Measurements from ENCODE around the gene FBL. TPM values are rescaled to one million over a fixed set of nuclear protein-coding genes. Genes with fewer than 3 reads are reported as not detected.
A peak's percentile ranks its signal among the peaks of the same experiment; 100 is the strongest.

FBL gene
- total and polyA plus RNA-seq, 10 of the 15 experiments (the other 5 are each of a cell fraction or from before 2014, with no cell fraction given): 156 to 1,083 (median 478) TPM

- peaks cover 36% of the 10 kb centered on the region for H3K4me1 ChIP-seq (ENCODE audit: control insufficient read depth, insufficient read depth, low read length)
- no peak overlapping the region for H3K4me3 ChIP-seq
- H3K27me3 ChIP-seq (replicated peaks in 1 of 2; ENCODE audit: control insufficient read depth in 2 of 2, insufficient read depth in 2 of 2, low read length in 1 of 2): no peaks in the 10 kb centered on the region
- ChIA-PET POLR2A (interaction anchor here (0.6 to 3.9 kb wide), 10 partner anchors 10 to 83 kb away, joined by 3 to 29 read pairs (median 4); partner anchors contain the start of genes DYRK1B and FBL), RAD21 (ENCODE audit: unreplicated experiment) (interaction anchor here (0.8 to 3.8 kb wide), 11 partner anchors 10 to 152 kb away, joined by 3 to 20 read pairs (median 4); partner anchors contain the start of genes DYRK1B and PSMC4), SMC1A (ENCODE audit: uncharacterized antibody, unreplicated experiment) (interaction anchor here (0.6 to 5.4 kb wide), 11 partner anchors 10 to 145 kb away, joined by 3 to 32 read pairs (median 7); partner anchors contain the start of gene DYRK1B), CTCF (interaction anchor here (1.0 to 9.9 kb wide), 6 partner anchors 14 to 144 kb away, joined by 3 to 83 read pairs (median 10); partner anchors contain the start of genes DYRK1B and FBL)
- ATAC-seq (peak; percentile 96), DNase-seq (ENCODE audit: low read depth, low spot score) (peak; percentile 77), FAIRE-seq (peak; percentile 83)
- H3K79me2 ChIP-seq (ENCODE audit: control insufficient read depth, insufficient read depth, low read length): peaks cover under 1% of the 10 kb centered on the region
- no peaks in the 10 kb centered on the region for H3K9me3 ChIP-seq (replicated peaks; ENCODE audit: control insufficient read depth, insufficient read depth, low read length)
- H3K4me2 ChIP-seq (ENCODE audit: control insufficient read depth, insufficient read depth): peak overlapping the region; percentile 4; the same call in 1 of the 2 replicates
- no TSS peak for BruUV-seq (replicated peaks)
- H4K20me1 ChIP-seq (ENCODE audit: control insufficient read depth, insufficient read depth): no peaks in the 10 kb centered on the region
- no peak overlapping the region for H3K9ac ChIP-seq (ENCODE audit: control insufficient read depth, insufficient read depth, low read length)
- H3K36me3 ChIP-seq (ENCODE audit: control insufficient read depth in 2 of 2, insufficient read depth in 2 of 2, low read length in 1 of 2): no peaks in the 10 kb centered on the region; a peak in 1 of 4 replicates
- intact Hi-C loops (cut with micrococcal nuclease; ENCODE audit: unreplicated experiment) (no loop called here), in situ Hi-C loops (cut with MboI) (no loop called here)
- H3K27ac ChIP-seq (ENCODE audit: control insufficient read depth, insufficient read depth): peak overlapping the region; percentile 47
- no peak overlapping the region for H2AFZ ChIP-seq (ENCODE audit: control insufficient read depth, low read depth, low read length)
- WGBS (ENCODE audit: insufficient coverage, insufficient replicate concordance, low lambda C conversion rate, missing lambda C conversion rate): 9% methylated on average over 4 of the region's 4 CpGs
- TF ChIP-seq EP300 (IDR thresholded peaks at IDR 0.05; ENCODE audit: borderline replicate concordance in 1 of 2, control insufficient read depth in 1 of 2, low read depth in 2 of 2, low read length in 2 of 2) (peak; percentile 30 to 60; a peak in 2 of 4 replicates), NR2C2 (IDR thresholded peaks at IDR 0.05; ENCODE audit: borderline replicate concordance, control insufficient read depth, insufficient read length, low read depth) (no peak), TCF12 (IDR thresholded peaks at IDR 0.05; ENCODE audit: low read depth, low read length) (peak; percentile 47; the same call in 1 of the 2 replicates), CHD2 (IDR thresholded peaks at IDR 0.05; ENCODE audit: borderline replicate concordance, low read depth, low read length) (0 out of 2 replicates have a peak, but pooled peaks have one; percentile 43), BCL11A (IDR thresholded peaks at IDR 0.05; ENCODE audit: low read depth, low read length) (peak; percentile 63; the same call in 1 of the 2 replicates), ZNF274 (IDR thresholded peaks at IDR 0.05; ENCODE audit: insufficient read depth, insufficient read length) (no peak), PAX5 (IDR thresholded peaks at IDR 0.05; ENCODE audit: borderline replicate concordance, low read depth, low read length) (0 out of 2 replicates have a peak, but pooled peaks have one; percentile 11), TBL1XR1 (IDR thresholded peaks at IDR 0.05; ENCODE audit: low read depth, low read length) (no peak), MYB (IDR thresholded peaks at IDR 0.05; ENCODE audit: borderline replicate concordance, low read depth, low read length) (no peak), HDAC6 (IDR thresholded peaks at IDR 0.05; ENCODE audit: unreplicated experiment) (no peak), RELA (IDR thresholded peaks at IDR 0.05; ENCODE audit: borderline replicate concordance, partially characterized antibody) (no peak)
- TF ChIP-seq, protein P1, sequence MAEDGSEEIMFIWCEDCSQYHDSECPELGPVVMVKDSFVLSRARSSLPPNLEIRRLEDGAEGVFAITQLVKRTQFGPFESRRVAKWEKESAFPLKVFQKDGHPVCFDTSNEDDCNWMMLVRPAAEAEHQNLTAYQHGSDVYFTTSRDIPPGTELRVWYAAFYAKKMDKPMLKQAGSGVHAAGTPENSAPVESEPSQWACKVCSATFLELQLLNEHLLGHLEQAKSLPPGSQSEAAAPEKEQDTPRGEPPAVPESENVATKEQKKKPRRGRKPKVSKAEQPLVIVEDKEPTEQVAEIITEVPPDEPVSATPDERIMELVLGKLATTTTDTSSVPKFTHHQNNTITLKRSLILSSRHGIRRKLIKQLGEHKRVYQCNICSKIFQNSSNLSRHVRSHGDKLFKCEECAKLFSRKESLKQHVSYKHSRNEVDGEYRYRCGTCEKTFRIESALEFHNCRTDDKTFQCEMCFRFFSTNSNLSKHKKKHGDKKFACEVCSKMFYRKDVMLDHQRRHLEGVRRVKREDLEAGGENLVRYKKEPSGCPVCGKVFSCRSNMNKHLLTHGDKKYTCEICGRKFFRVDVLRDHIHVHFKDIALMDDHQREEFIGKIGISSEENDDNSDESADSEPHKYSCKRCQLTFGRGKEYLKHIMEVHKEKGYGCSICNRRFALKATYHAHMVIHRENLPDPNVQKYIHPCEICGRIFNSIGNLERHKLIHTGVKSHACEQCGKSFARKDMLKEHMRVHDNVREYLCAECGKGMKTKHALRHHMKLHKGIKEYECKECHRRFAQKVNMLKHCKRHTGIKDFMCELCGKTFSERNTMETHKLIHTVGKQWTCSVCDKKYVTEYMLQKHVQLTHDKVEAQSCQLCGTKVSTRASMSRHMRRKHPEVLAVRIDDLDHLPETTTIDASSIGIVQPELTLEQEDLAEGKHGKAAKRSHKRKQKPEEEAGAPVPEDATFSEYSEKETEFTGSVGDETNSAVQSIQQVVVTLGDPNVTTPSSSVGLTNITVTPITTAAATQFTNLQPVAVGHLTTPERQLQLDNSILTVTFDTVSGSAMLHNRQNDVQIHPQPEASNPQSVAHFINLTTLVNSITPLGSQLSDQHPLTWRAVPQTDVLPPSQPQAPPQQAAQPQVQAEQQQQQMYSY (CRISPR knock-in tag; IDR thresholded peaks at IDR 0.05): no peak
- TF ChIP-seq, protein P2, sequence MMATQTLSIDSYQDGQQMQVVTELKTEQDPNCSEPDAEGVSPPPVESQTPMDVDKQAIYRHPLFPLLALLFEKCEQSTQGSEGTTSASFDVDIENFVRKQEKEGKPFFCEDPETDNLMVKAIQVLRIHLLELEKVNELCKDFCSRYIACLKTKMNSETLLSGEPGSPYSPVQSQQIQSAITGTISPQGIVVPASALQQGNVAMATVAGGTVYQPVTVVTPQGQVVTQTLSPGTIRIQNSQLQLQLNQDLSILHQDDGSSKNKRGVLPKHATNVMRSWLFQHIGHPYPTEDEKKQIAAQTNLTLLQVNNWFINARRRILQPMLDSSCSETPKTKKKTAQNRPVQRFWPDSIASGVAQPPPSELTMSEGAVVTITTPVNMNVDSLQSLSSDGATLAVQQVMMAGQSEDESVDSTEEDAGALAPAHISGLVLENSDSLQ (IDR thresholded peaks at IDR 0.05): peak; percentile 91
- TF ChIP-seq, protein P3, sequence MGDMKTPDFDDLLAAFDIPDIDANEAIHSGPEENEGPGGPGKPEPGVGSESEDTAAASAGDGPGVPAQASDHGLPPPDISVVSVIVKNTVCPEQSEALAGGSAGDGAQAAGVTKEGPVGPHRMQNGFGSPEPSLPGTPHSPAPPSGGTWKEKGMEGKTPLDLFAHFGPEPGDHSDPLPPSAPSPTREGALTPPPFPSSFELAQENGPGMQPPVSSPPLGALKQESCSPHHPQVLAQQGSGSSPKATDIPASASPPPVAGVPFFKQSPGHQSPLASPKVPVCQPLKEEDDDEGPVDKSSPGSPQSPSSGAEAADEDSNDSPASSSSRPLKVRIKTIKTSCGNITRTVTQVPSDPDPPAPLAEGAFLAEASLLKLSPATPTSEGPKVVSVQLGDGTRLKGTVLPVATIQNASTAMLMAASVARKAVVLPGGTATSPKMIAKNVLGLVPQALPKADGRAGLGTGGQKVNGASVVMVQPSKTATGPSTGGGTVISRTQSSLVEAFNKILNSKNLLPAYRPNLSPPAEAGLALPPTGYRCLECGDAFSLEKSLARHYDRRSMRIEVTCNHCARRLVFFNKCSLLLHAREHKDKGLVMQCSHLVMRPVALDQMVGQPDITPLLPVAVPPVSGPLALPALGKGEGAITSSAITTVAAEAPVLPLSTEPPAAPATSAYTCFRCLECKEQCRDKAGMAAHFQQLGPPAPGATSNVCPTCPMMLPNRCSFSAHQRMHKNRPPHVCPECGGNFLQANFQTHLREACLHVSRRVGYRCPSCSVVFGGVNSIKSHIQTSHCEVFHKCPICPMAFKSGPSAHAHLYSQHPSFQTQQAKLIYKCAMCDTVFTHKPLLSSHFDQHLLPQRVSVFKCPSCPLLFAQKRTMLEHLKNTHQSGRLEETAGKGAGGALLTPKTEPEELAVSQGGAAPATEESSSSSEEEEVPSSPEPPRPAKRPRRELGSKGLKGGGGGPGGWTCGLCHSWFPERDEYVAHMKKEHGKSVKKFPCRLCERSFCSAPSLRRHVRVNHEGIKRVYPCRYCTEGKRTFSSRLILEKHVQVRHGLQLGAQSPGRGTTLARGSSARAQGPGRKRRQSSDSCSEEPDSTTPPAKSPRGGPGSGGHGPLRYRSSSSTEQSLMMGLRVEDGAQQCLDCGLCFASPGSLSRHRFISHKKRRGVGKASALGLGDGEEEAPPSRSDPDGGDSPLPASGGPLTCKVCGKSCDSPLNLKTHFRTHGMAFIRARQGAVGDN (IDR thresholded peaks at IDR 0.05): peak; percentile 83
Measured at GRCh38 chr19:39818626-39819097, 27.5 kb downstream of the FBL start.

All from GM12878 (cell line).